ENCODE results near the gene KLHL15.

KLHL15 gene

GRCh38 chrX:23944234-23944633 is 82.8 kb downstream of the KLHL15 start:
- no peak for DNase-seq

GRCh38 chrX:23939203-23939602 is 87.8 kb downstream of the KLHL15 start:
- DNase-seq = no peak

GRCh38 chrX:23938690-23939089 is 88.3 kb downstream of the KLHL15 start:
- no peak for DNase-seq

- DNase-seq = no peak
Measured at GRCh38 chrX:23937100-23937499, 89.9 kb downstream of the KLHL15 start.

GRCh38 chrX:23936180-23936579 is 90.8 kb downstream of the KLHL15 start:
- no peak for DNase-seq

- DNase-seq = no peak
Measured at GRCh38 chrX:23935106-23935505, 91.9 kb downstream of the KLHL15 start.

Data from CD4-positive, alpha-beta T cell treated with Interleukin-15 for 1 hour (primary cell).